Measurements from ENCODE around the gene RNF31.

RNF31 gene

DNA sequence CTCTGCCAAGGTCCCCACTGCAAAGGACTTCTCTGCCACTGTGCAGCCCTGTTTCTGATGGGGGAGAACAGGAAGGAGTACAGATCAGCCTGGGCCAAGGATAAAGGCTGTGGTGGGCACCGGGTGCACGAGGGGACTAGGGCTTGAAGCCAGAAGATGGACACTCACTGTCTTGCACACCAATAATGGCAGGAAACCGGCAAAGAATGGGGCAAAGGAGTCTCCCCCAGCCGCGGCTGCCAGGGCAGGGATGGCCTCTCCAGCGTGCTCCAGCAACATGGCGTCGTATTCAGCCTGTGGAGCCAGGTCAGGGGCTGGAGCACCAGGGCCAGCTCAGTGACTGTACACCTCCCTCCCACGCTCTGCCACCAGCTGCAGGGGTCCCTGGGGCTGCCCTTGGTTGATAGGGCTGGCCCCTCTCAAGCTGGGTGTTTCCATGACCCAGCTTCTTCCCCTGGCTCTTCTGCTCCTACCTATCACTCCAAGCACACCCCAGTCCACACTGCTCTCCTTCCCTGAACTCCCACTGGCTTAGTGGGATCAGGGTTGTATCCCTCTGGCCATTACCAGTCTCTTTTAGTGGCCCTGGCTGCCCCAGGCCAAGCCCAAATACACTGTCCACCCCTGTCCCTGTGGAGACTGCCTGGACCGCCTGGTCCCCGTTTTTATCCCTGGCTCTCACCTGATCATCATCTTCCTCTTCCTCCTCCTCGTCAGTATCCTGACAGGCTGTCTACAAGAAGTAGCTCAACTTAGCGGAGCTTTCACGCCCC, 35.0 kb downstream of the RNF31 start:
- no peak for DNase-seq (ENCODE audit: low read depth, low spot score)

DNA sequence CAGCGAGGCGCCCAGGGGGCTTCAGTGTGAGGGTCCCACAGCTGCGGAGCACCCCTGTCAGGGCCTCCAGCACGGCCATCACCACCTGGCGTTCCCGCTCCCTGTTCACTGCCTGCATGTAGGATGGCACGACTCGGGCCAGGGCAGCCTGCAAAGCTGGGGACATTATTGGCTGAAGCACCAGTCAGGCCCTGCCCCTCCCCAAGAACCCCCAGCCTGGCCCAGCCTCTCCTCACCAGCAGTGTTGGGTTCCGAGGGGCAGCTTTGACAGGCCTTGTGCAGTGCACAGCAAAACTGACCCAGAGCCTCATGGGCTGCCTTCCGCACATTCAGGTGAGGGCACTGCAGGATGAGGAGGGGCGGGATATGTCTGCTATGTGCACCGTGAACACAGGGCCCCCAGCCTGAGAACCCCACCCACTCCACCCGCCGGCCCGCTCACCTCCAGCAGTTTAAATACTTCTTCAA, 35.8 kb downstream of the RNF31 start:
- DNase-seq (ENCODE audit: low read depth, low spot score) = no peak

DNA sequence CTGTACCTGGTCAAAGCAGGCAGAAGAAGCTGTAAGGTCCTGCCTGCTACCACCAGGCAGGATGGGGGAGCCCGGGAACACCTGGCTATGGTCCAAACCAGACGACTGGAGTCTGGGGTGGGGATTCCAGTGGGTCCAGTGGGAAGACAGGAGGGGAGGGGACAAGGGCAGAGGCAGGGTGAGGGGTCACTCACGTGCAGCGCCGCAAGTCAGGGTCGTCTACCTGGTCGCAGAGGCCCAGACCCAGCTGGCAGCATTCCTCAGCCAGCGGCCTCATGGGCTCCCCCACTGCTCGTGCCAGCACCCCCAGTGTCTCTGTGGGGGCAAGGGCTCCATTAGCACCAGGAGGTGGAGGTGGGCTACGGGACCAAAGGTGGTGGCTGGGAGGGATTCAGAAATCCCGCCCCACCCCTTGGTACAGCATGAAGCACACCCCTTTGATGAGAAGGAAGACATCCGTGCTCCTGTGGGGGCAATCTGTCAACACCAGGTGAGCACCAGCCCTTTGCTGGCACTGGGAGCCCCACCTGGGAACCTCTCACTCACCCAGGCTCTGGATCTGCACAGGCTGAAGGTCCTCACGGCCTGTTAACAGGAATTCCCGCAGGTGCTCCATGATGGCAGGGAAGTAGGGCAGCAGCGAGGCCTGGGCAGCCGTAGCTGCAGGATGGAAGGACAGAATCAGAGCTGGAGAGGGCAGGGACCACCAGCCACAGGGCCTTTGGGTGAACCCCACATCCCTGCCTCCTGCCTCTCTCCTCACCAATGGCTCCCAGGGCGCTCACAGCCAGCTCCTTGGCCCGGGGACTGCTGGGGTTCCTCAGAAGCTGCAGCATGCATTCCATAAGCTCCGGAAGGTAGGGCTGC, 37.0 kb downstream of the RNF31 start:
- DNase-seq (ENCODE audit: low read depth, low spot score) = no peak

DNA sequence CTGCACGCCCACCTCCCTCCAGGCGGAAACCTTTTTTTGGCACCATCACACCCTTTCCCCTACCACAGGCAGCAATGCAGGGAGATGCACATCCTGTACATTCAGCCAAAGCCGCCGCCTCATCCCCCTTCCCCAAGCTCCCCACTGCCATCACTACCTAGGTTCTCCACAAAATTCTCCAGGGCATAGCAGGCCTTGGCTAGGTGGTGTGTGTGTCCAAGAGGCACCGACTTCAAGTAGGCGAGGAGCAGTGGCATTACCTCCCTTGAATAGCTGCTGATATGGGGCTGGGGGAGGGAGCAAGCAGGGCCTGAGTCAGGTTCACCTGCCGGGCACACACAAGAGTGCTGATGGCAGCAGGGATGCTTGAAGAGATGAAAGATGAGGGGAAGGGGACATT, 37.7 kb downstream of the RNF31 start:
- no peak for DNase-seq (ENCODE audit: low read depth, low spot score)

- no peak for DNase-seq (ENCODE audit: low read depth, low spot score)
These were observed 38.4 kb downstream of the RNF31 start for GRCh38 chr14:24185741-24186140.

- no peak for DNase-seq (ENCODE audit: low read depth, low spot score)
These were observed 39.7 kb downstream of the RNF31 start for GRCh38 chr14:24186831-24187538.

DNA sequence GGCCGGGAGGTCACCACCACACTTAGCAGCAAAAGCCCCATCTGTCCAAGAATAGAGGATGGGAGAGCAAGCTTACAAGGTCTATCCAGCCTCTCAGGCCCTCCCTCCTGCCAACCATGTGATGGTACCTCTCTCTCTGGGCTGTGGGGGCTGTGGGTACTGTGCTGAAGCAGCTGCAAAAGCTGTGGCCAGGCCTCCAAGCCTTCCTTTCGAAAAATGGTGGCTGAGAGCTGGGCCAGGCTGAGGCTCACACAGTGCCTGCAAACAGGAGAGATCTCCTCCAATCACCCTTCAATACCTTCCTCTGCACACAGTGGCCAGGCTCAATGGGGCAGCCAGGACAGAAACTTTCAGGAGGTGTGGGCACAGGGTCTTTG, 40.2 kb downstream of the RNF31 start:
- no peak for DNase-seq (ENCODE audit: low read depth, low spot score)

DNA sequence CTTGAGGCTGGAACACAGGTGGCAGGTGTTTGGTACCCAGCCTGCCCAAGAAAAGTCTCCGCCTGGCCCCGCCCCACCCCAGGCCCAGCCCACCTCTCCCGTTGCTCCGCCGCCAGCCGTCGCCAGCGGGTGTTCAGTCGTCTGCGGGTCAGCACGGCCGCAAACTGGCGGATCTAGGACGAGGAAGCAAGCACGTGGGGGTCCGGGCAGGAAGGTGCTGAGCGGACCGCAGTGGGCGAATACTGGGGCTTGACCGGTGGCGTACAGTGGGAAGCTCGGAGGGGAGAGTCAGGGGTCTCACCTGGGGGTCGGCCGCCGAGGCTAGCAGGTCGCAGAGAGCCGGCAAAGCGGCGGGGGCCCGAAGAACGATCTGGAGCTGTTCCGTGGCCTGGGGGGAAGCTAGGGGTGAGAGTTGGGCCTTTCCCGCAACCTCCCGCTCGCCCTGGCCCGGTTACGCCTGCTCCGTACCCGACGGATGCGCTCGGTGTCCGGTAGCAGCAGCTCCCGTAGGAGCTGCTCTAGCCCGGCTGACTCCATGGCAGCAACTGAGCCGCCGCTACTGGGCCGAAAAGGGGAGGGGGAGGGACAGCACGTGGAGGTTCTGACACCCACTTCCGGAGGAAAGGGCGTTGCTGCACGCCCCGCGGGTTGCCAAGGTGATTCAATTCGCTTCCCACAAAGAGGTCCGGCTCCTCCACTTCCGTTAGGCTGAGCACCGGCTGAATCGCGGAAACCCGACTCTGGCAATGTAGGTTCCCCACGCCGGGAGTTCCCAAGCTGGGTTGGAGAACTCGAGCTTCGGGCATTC, 41.2 kb downstream of the RNF31 start, which contains the start of gene IPO4:
Gene IPO4 (minus strand): TSS at position 566 of the 808 bp plus-strand sequence. CDS start 29 bp downstream, at position 537.
- peak; percentile 93 for DNase-seq (ENCODE audit: low read depth, low spot score)

DNA sequence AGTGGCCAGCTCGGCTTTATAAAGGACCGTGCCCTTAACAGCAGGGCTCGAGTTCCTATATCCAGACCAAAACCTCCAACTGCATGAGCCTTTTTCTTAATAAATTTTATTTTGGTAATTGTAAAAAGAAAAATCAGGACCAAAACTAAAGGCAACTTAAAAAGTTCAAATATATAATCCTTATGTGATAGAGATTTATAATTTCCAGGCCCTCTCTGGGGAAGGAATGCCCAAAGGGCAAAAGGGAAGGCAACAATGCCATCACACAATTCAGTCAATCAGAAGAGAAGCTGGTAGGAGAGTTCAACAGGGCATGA, 41.7 kb downstream of the RNF31 start:
- DNase-seq (ENCODE audit: low read depth, low spot score) = no peak

DNA sequence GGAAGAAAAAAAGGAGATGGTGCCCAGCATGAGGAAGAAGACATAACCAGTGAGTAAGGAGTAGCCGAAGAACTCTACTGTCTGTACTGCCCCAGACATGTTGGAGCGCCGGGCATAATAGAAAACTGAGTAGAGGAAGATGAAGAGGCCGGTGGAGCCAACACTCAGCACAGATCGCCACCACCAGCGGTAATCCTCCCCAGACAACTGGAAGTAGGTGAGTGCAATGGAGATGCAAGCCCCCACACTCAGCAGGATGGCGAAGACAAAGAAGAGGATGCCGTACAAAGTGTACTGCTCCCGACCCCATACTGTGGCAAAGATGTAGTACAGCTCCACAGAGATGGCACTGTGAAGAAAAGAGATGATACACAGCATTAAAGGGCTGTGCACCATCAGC, 42.2 kb downstream of the RNF31 start:
- no peak for DNase-seq (ENCODE audit: low read depth, low spot score)

- DNase-seq (ENCODE audit: low read depth, low spot score) = no peak
These were observed 43.1 kb downstream of the RNF31 start for GRCh38 chr14:24190416-24190815.

GRCh38 chr14:24192933-24193332, 45.6 kb downstream of the RNF31 start:
- no peak for DNase-seq (ENCODE audit: low read depth, low spot score)

DNA sequence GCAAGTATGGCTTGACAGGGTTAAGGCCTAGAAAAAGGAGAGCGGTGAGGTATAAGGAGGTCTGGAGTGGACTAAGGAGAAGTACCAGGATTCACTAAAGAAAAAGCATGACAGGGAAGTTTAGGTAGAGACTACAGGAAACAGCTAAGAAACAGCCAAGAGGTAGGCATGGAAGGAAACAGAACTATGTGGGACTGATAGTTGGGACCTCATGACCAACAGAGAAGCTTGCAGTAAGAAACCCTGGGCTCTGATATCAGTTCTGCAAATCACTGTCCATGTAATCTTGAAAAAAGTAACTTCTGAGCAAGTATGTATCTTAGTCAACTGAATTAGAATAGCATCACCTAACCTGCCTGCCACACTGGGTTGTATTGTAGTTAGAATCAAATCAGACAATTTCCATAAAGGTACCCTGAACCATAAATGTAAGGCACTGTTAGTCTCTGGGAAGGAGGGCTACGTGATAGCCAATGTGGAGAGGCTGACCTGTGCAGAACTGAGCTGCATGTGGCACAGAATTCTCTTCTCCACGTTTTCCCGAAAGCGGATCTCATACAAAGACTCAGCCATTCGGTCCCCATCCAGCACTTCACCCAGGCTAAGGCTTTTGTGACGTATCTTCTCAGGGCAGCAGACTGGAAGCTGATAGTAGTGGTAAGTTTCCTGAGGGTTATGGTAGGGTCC, 47.0 kb downstream of the RNF31 start:
- DNase-seq (ENCODE audit: low read depth, low spot score) = no peak

GRCh38 chr14:24194873-24195185, 47.5 kb downstream of the RNF31 start:
- no peak for DNase-seq (ENCODE audit: low read depth, low spot score)

DNA sequence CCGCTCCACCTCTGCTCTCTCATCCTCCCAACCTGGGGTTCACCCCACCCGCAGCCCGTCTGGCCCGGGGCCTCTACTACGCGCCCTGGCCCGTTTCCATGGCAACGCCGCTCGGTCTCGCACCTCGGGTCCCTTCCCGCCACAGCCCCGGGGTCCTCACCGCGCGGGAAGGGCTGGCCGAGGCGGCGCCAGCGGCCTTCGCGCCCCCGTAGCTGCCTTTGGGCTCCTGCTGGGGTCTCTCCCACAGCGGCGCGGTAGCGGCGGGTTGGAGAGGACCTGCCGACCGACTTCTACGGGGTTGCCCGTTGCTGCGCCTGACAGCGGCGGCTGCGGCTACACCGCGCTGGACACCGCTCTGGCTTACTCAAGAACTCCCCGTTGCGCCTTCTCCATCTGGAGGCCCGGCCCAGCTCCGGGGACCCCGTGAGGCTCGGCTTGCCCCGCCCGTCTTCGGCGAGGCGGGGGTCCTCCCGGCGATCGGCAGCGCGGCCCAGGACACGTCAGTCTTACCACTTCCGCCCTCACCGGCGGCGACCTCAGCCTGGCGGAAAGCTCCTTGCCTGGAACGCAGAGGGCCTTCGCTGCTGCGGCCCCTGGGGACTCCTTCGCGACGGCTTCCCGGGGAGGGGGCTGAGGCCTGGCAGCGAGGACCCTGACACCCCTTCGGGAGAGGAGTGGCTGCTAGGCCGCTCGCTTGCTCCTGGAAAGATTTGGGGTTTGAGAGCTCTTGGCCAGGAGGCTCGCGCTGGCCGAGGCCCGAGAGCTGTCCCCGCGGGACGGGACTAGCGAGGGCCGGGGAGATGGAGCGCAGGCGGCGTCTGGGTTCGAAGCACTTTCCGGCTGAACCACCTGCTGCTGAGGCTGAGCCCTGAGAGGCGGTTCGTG, 48.1 kb downstream of the RNF31 start, which contains the start of gene TM9SF1:
Gene TM9SF1 (minus strand): TSS at position 256 of the 885 bp plus-strand sequence. CDS start 422 bp downstream, outside the sequence.
- peak; percentile 73 for DNase-seq (ENCODE audit: low read depth, low spot score)

DNA sequence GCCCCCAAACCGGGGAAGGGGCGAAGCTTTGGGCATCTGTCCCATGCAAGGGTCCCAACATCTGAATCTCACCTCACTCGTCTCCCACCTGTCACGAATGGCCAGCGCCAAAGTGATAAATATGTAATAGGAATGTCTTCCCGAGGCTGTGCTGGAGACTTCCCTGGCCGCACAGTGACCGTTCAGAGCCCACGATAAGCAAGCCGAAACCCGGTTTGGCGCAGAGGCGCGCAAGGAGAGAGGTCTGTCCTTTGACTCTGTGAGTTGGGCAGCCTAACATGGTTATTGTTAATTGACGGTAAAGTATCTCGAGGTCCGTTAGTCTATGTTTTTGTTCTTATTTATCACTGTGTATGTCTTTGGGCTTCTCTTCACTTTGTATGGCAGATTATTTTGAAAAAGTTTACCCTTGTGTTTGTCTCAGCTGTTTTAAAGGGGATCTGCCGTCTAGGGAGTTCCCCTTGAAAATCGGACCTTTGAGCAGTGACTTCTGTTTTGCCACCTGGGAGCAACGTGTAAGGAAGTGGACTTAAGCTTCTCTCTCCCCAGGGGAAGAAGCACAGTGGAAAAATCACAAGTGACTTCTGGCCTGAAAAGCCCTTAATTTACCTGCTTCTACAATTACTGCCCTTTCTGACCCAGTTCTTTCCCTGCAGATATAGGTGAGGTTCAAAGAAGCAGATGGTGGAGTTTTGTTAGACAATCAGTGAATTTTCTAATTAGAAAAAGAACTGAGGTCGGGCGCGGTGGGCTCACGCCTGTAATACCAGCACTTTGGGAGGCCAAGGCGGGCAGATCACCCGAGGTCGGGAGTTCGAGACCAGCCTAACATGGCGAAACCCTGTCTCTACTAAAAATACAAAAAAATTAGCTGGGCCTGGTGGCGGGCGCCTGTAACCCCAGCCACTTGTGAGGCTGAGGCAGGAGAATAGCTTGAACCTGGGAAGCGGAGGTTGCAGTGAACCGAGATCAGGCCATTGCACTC, 49.1 kb downstream of the RNF31 start:
- no peak for DNase-seq (ENCODE audit: low read depth, low spot score)

GRCh38 chr14:24197056-24197450, 49.8 kb downstream of the RNF31 start:
- no peak for DNase-seq (ENCODE audit: low read depth, low spot score)

- DNase-seq (ENCODE audit: low read depth, low spot score) = no peak
These were observed 51.7 kb downstream of the RNF31 start for GRCh38 chr14:24198814-24199524.

All from activated CD4-positive, CD25-positive, alpha-beta regulatory T cell treated with anti-CD3 and anti-CD28 coated beads, Interleukin-2, amount 50 U/mL, for 16 hours (primary cell).